ENCODE data around the gene SFMBT2.

GRCh38 chr10:7438196-7438986 is 27.6 kb upstream of the SFMBT2 start:
- TF ChIP-seq CTCF (IDR thresholded peaks at IDR 0.05; ENCODE audit: low read depth, low read length) (no peak), EZH2phosphoT487 (IDR thresholded peaks at IDR 0.05; ENCODE audit: low read depth) (no peak)
